Measurements from ENCODE around the gene GNLY.
A peak's percentile ranks its signal among the peaks of the same experiment; 100 is the strongest.

Gene GNLY

DNA sequence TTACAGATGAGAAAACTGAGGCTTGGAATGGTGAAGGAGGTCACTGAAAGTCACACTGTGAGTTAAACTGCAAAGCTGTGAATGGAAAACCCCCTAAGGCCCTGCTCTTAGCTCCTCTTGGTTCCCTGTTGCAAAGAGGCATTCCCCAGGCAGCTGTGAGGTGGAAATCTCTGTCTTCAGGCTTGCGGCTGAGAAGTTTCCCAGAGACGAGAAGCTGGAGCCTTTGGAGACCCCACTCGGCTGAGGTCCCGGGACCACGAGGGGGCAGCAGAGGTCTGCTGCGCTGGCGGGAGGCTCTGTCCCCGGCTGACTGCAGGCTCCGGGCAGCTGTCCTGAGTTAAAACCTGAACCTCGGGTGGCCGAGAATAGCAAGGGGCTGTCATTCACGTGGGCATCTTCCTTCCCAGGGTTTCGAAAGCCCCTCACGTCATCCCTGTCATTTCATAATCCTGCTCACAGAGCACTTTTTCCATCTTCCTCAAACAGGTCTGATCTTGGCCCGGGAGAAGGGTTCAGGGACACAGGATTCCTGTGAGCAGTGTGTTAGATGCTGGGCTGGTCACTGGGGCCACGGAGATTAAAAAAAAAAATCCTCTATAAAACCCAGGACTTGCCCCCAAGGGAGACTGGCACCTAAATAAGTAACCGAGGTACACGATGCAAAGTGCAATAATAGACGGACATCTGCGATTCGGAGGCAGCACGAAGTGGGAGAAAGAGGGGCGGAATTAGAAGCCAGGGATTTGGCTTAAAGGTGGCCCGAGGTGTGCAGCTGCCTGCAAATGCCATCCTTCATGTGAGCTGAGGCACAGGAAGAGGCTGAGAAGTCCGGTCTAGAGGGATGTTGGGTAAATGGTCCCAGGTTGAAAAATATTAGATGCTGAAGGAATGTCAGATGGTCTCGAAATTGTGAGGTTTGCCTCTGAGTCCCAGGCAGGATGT lies 35.0 kb downstream of the GNLY start:
- DNase-seq, result peak; percentile 71

DNA sequence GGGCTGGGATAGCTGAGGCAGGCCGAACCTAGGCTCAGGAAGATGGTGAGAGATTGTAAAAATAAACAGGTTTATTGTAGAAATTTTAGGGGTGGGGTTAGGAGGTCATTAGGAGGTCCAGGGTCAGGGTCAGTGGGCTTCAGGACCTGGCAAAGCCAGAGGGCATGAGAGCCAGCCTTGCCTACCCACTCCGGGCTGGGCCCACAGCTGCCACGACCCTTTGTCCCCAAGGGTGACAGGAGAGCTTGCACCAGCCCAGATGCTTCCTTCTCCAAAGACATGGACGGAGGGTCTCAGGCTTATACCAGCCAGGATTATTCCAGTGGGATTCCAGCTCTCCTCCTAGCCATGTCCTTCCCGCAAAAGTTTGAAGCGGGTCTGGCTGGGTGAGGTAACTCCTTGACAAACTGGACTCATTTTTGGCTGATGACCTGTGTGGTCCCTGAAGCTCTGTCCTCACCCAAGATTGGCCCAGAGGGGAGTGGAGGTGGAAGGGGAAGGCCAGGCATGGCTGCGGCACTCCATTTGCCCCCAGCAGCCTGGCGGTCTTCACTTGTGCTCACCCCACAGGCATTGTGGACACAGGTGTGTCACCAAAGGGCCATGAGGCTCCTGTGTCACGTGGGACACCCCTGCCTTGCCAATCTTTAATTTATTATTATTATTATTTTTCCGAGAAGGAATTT lies 35.8 kb downstream of the GNLY start:
- no peak for DNase-seq

DNA sequence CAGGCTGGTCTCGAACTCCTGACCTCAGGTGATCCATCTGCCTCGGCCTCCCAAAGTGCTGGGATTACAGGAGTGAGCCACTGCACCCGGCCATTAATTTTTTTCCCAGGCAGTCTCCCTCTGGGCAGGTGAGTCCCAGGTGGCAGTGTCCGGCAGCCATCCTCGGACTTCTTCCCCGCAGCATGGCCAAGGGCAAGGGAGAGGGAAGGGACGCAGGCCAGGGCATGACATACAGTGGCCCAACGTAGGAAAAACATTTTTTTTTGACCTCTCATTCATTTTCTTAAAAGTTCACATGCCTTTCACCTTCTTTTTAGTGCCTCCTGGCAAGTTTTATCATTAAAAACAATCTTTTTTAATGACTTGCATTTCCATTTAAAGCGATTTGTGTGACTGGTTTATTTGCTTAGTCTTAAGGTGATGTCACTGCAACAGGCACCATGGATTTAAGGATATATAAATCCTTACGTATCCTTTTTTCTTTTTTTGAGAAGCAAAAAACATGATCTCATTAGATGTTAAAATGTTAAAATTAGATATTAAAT lies 36.6 kb downstream of the GNLY start:
- no peak for DNase-seq

DNA sequence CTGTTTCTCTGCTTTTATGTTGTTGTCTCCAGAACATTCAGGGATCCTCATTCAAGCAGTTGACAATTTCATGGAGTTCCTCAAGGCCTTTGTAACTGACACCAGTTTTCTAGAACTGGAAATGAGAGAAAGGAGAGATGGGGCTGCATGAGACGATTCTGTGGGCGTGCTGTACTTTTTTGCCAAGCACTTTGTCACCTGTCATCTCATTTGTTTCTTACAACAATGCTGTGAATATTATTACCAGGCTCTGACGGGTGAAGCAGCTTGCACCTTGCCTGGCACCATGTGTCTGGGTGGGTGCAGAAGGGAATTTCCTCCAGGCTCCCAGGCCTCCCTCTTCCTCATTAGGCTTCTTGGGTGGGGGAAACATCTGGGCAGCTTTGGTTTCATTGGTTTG lies 37.4 kb downstream of the GNLY start:
- no peak for DNase-seq

DNA sequence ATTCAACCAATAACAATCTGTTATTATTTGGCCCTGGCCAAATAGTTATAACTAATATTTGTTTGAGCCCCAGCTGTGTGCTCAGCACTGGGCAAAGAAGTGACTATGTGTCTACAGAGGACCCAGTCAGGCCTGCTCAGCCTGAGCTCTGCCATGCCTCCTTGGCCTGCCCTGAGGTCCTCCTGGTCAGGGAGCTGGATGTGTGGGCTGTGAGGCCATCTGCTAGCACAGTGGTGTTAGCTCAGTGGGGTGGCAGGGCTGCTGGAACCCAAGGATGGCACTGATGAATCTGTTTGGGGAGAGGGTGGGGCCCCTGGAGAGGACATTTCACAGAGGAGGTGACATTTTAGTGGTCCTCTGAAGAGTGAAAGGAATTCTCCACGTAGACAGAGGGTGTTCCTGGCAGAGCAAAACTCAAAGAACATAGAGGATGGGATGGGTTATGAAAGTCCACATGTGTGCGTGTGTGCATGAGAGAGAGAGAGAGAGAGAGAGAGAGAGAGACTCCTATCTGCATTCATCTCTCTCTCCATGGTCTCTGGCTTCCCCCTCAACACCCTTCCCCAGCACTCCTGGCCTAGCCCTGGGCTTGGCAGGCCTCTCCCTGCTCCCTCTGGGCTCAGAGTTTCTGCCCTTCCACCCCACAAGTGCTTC lies 38.4 kb downstream of the GNLY start:
- no peak for DNase-seq

DNA sequence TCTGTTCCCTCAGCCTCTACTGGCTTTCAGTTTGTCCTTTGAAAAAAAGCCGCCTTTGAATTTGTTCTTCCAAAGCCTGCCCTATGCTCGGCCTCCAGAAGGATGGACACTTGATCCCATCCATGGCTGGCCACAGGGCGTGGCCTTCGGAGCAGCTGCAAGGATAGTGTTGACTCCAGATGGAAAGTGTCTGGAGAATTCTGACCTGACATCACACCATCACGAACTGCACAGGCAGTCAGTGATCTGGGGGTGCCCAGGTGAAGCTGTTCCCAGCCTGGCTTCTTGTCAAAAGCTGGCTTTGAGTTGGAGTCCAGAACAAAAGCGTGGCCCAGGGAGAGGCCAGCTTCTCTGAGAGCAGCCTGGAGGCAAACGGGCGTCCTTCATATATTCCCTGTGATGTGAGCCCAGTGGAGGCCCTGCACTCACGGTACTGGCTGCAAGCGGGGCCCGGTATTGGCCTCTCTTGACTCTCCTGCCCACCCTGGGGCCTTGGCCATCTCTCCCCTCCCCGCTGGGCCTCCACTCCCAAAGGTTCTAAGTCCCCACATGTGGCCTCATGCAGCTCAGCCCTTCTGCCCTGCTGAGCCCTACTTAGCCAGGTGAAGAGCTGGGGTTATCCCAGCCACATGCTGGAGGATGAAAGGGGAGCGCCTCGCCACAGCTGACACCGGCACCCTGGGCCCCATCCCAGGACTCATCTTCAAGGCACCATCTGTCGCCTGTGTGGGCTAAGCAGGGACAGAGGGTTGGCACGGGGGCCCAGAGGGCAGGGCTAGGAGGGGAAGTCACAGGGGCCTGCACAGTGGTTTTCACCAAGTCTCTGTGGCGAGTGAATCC lies 39.2 kb downstream of the GNLY start:
- no peak for DNase-seq

DNA sequence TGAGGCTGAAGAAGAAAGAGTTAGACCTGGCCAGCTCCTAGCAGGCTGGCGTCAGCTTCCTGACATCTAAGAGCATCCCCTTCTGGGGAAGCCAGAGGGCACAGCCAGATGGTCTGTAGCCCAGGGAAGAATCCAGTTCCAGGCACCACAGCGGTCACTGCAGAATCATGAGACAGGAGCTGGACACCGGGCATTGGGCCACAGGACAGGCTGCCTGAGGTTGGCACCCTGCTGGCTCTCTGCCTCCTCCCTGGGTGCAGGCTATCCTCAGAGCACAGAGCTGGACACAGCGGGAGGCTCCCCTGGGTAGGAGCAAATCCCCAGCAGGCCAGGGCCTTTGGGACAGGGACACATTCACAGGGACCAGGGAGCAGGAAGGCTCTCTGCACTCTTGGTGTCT lies 39.9 kb downstream of the GNLY start:
- DNase-seq, result no peak

DNA sequence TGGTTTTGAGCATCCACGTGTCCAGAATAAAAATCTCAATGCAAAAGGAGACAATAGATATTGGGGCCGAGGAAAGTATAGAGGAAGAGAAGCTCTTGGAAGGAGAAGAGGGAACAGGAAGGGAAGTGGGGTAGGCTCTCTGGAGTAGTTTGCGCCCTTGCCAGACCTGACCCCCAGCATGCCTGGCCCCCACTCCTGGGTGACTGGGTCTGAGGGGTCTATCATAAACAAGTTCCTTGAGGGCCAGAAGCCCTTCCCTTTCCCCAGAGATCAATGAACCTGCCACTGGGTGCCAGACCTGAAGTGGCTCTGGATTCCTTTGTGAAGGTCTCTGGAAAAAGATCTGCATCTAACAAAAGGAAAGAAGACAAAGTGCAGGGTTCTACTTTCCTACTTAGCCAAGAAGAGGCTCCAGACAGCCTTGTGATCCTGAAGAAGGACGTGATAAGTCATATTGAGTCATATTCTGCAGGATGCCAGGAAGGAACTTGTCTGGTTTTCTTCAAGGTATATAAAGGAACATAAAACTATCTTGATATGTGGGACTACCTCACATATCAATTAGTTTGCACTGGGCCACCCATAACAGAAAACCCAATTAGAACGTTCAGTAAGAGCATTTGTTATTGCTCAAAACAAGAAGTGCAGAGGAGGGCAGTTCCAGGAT lies 40.9 kb downstream of the GNLY start:
- no peak for DNase-seq

DNA sequence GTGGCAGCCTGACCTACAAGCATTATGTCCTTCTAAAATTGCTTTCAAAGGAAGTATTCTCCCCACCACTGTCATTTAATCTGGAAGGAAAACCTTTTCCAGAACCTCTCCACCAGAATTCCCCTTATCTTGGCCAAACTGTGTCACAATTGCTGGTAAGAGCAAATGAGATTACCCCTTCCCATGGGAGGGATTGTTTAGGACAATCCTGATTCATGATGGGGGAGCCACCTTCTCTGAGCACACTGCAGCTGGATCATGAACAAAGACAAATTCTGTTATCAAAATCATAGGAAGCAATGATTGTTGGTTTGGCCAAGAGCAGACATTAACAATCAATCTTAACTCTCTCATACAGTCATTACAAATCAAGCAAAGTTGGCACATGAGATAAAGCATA lies 41.5 kb downstream of the GNLY start:
- no peak for DNase-seq

DNA sequence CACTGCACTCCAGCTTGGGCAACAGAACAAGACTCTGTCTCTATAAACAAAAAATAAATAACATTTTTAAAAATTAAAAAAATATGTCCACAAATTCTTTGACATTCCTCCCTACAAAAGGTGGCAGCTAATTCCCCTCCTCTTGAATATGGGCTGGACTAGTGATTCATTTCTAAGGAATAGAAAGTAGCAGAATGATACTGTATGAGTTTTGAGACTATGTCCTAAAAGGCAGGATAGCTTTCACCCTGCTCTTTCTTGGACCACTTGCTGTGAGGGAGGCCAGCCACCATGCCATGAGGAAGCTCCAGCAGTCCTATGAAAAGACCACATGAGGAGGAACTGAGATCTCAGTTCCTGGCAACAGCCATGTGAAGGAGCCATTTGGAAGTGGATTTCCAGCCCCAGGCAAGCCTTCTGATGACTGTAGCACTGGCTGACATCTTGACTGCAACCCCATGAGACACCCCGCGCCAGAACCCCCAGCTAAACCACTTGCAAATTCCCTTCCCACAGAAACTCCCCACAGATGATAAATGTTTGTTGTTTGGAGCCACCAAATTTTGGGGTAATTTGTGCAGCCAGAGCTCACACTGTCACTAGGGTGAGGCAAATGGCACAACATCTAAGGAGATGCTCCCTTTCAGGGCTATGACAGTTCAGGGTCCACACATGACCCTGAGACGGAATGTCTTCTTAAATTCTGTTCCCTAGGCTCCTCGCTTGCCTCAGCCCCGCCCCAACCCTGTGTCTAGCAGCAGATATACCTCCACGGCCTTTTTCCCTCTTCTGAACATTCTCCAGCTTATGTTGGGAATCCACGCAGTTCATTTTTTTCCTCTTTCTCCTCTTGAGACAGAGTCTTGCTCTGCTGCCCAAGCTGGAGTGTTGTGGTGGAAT lies 42.5 kb downstream of the GNLY start:
- DNase-seq, result no peak

DNA sequence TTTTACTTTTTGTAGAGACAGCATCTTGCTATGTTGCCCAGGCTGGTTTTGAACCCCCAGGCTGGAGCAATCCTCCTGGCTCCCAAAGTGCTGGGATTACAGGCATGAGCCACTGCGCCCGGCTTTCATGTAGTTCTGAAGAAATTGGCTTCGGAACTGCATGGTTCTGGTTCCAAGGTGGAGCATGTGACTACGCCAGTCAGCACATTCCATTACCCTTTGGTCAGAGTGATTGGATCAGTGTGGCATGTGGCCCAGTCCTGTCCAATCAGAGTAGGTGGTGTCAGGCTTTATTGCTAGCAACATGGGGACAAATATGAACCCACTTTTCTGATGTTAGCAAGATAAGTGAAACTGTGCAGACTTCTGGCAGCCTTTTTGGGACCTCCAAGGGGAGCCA lies 43.3 kb downstream of the GNLY start:
- DNase-seq, result peak; percentile 82

DNA sequence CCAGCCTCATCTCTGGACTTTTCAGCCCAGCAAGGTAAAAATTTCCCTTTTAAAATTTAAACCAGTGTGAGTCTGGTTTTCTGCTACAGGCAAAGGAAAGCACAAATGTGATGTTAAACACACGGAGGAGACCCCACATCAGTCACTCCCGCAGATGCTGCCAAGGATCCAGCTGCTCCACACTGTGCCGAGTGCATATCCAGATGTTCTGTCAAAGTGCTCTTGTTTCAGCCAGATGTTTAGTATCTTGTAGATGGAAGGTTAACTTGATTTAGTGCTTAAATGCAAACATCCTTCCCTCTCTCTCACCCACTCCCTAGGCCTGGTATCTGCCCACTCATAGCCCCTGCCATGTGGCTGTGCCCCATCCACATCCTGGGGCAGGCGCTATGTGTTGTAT lies 43.8 kb downstream of the GNLY start:
- no peak for DNase-seq

DNA sequence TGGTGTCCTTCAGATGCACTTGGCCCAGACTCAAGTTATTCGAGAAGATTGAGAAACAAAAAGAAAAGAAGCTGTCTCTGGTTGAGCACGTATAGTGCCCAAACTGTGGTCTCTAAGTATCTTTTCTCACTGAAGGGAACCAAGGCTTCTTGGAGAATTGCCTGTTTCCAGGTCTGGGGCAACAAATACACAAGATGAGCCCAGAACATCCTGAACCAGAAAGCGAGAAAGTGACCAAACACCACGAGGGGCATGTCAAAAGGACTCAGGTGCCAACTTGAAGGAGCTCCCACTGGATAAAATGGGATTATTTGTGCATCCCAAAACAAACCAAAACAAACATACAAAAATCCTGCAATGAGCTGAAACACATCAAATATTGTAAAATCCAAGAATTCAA lies 46.0 kb downstream of the GNLY start:
- DNase-seq, result no peak

DNA sequence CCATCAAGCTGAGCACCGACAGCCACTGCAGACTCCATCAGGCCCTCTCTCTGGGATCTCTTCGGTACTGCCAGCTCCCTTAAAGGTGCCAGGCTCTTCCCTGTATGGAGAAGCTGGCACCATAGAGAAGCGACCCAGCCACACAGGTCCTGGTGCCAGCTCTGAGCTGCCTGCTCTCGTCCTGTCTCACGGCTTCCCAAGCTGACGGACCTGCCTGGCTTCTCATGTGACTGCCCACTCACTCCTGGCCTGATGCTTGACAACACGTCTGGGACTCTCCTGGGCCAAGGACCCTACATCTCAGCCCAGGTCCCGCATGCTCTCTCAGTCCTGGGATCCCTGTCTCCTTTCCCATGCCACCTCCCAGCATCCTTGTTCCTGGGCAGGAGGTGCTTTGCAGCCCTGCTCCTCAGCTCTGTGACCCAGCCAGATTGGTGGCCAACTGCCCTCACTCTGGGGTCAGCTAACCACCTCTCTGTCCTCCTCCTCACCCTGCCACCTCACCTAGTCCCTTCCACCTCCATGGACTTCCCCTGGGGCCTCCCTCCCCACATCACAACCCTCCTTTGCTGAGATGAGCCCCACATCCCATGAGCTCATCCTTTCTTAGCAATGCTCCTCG lies 47.2 kb downstream of the GNLY start:
- DNase-seq, result no peak

DNA sequence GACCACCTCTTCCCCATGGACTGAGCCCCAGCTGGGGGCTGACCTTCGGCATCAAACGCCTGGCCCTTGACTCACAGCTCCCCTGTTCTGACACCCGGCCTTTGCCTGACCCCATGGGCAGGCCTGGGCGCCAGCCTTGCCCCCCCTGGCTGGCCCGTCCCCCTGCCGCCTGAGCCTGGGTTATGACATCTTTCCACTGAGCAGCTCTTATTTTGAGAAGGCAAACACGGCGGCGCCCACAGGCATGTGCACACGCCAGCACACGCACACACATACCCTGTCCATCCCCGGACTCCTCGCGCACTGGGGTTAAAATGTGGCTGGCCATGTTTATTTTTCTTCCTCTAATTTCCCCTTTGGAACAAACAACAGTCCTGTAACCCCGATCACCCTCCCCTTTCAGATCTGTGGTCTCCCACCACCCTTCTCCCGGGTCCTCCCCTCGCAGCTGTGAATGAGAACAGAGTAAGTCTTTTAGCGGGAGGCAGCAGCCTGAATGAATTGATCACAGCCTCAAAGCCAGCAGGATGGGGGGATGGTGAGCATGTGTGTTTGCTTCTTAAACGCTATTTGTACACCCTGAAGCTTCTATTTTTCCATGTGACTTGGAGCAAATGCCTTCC lies 47.8 kb downstream of the GNLY start:
- DNase-seq, result peak; percentile 91

DNA sequence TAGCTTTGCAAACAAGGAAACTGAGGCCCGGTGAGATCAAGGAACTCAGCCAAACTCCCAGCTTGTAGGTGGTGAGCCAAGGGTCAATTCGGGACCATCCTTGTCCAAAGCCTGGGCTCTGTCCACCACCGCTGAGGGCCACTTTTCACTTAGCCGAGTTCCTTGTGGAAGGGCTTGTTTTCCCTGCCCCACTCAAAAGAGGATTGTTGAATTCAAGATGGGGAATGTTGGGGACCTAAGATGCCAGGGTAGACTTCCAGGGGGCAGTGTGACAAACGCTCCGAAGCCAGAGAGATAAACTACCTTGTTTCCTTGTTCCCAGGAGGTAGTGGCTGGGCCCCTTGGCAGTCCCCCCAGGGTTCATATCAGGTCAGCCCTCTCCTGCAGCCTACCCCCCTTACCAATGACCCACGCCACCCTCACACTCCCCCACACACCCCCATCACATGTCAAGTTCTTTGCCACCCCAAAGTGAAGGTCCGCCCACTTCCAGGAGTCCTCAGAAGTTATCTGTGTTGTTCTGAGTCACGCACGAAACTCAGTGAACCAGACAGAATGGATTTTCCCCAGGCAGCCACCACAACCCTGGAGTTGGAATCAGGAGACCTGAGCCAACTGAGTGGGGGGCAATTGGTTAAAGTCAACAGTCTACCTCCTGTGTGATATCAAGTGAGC lies 49.3 kb downstream of the GNLY start:
- DNase-seq, result peak; percentile 58

DNA sequence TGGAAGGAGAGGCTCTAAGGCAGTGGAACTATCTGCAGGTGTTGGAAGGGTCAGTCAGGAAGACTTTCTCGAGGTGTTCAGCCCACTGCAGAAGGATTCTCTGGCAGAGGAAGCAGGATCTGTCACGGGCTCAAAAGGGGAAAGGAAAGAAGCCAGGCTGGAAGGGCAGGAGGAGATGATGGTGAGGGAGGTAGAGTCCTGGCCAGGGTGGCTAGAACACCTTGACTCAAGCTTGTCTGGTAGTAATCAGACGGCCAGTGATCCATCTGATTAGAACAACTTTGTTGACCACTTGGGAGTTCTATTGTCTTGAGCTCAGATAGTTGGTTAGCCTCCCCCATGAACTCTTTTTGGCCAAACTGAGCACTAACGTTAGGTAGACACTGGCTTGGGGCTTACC lies 49.9 kb downstream of the GNLY start:
- no peak for DNase-seq

DNA sequence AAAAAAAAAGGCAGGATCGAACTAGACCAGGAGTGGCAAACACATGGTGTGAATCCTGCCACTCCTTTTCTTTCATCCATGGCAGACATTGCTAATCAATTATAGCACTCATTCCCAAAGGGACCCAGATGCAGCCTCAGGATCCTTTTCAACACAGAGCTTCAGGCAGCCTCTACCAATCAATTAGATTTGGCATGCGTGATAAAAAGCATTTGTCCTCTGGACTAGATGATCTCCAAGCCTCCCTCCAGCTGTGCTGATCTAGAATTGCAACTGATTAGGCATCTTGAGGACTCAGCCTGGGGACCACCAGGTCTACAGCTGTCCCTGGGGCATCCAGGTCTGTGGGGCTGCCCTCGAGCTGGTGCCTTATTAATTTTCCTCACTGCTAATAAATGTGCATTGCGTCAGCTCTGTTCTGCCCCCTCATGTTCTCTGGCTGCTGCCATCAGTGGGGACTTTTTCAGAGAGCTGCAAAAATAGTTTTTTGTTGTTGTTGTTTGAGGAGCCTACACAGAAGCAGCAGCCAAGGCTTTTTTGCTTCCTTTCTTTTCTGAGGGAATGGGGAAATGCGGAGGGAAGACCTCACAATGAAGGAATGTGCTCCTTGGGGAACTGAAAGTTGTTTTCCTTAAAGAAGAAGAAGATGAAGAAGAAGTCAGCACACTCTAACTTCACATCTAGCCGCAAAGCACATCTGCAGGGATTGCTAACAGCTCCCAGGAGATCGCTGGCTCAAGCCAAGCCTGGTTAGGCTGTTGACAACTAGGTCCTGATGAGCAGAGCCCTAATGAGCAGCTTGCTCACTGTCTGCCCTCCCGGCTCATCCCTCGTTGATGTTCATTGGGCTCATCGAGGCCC lies 50.8 kb downstream of the GNLY start:
- peak; percentile 96 for DNase-seq
